Stomach (tissue), 4 donors: Measurements from ENCODE around the gene CDCA4.

Experiments used
- POLR2A ChIP-seq, 4 donors: fragments of 450-650 bp; IDR thresholded peaks; one replicate each; pipeline ENCODE4 v1.6.1; 2016; ENCODE audit warnings: antibody characterized with exemption in 4 of 4, control low read depth in 2 of 4, mild to moderate bottlenecking in 1 of 4, moderate library complexity in 1 of 4
- TF ChIP-seq, protein P1 (sequence below), 7 experiments: fragments of 450-650 bp in 4 of 7; fragments of 200-600 bp in 3 of 7; sonication (generic) in 3 of 7; IDR thresholded peaks; one replicate each; pipeline ENCODE4 v1.5.1; 2016 to 2019; ENCODE audit warnings: antibody characterized with exemption in 7 of 7, control low read depth in 2 of 7, mild to moderate bottlenecking in 1 of 7

DNA sequence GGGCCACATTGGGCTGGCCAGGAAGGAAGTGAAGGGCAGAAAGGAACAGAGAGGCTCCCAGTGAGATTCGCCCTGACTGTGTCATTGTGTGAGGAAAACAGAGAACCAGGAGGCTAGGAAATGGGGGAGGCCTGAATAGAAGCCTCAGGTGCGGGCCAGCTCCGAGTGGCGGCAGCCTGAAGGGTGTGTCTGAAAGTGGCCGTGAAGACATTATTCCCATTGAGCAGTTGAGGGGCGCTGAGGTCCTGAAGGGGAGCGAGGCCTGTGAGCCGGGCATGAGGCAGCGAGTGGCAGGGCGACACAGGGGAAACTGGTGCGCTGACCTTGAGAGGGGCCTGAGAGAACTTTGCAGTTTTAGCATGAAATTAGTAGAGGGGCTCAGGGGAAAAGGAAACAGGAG, 28.4 kb downstream of the CDCA4 start:
- TF ChIP-seq, protein P1, sequence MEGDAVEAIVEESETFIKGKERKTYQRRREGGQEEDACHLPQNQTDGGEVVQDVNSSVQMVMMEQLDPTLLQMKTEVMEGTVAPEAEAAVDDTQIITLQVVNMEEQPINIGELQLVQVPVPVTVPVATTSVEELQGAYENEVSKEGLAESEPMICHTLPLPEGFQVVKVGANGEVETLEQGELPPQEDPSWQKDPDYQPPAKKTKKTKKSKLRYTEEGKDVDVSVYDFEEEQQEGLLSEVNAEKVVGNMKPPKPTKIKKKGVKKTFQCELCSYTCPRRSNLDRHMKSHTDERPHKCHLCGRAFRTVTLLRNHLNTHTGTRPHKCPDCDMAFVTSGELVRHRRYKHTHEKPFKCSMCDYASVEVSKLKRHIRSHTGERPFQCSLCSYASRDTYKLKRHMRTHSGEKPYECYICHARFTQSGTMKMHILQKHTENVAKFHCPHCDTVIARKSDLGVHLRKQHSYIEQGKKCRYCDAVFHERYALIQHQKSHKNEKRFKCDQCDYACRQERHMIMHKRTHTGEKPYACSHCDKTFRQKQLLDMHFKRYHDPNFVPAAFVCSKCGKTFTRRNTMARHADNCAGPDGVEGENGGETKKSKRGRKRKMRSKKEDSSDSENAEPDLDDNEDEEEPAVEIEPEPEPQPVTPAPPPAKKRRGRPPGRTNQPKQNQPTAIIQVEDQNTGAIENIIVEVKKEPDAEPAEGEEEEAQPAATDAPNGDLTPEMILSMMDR (IDR thresholded peaks at IDR 0.05), result no peak
- TF ChIP-seq POLR2A (IDR thresholded peaks at IDR 0.05), result no peak
